ENCODE data around the gene PCMT1. TPM values are rescaled to one million over a fixed set of nuclear protein-coding genes. Genes with fewer than 3 reads are reported as not detected.
"Not testable (repeated sequence)": the region's sequence is repeated elsewhere in the genome, so short reads cannot be mapped to it uniquely, and the experiment has no call there.

PCMT1 gene
- total RNA-seq, 3 donors from 2014 or later, result 85.0 to 87.4 (median 87.1) TPM

DNA sequence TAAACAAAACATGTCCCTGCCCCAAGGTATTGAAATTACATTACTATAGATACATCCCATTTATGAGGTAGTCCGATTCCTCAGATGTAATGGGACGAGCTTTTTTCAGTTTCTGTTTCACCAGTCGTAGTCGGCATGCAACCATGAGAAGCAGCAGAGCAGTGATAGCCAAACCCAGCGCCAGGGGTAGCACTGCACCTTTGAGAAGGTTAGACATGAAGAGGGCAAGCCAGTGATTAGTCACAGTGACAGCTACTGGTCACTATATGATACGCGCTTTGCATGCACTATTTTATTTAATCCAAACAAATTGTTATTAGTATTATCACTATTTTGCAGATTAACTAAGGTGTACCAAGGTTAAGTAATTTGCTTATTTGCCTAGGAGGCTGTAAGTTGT lies 71.0 kb downstream of the PCMT1 start:
- ATAC-seq (no peak), DNase-seq (no peak)
- no peak overlapping the region for H3K4me3 Mint-ChIP-seq
- H3K27me3 Mint-ChIP-seq (ENCODE audit: low read depth), result no peaks in the 10 kb centered on the region
- peaks cover 4% of the 10 kb centered on the region for H3K36me3 Mint-ChIP-seq (ENCODE audit: insufficient read depth)
- no peaks in the 10 kb centered on the region for H3K9me3 Mint-ChIP-seq
- no peaks in the 10 kb centered on the region for H3K4me1 Mint-ChIP-seq (ENCODE audit: low read depth)

DNA sequence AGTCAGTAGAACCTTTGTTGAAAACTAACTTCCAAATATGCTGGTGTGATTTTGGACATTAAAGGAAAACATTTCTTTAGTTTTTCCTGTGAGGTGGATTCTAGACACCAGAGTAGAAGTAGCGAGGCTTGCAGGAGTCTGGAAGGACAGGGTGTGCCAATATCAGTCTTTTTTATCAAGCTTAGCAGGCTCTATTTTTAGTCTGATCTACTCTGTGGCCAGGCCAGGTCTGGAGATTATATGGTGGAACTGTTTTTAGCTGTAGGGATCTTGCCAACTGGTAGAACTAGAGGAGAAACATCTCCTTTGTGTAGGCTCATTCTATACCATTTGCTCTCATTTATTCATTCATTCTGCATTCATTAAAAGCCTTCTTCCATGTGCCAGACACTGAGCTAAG lies 72.0 kb downstream of the PCMT1 start:
- no peaks in the 10 kb centered on the region for H3K27me3 Mint-ChIP-seq (ENCODE audit: low read depth)
- no peak for DNase-seq
- peaks cover 4% of the 10 kb centered on the region for H3K36me3 Mint-ChIP-seq (ENCODE audit: insufficient read depth)
- no peak for ATAC-seq
- no peaks in the 10 kb centered on the region for H3K4me1 Mint-ChIP-seq (ENCODE audit: low read depth)
- H3K9me3 Mint-ChIP-seq, result no peaks in the 10 kb centered on the region
- H3K4me3 Mint-ChIP-seq, result no peak overlapping the region

DNA sequence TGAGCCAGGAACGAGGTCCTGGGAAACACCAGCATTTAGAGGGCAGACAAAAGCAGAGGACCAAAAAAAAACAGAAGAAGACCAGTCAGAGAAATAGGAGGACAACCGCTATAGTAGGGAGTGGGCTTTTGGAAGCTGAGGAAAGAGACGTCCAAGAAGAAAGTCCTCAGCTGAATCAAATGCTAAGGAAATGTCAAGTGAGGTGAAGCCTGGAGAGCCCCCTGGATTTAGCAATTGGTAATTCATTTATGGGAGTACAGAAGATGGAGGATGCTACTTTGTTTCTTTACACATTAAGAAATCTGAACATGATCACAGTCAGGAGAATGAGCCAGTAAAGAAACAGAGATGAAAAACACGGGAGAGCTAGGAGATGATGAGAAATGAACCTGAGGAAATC lies 73.5 kb downstream of the PCMT1 start:
- no peak overlapping the region for H3K4me3 Mint-ChIP-seq
- H3K27me3 Mint-ChIP-seq (ENCODE audit: low read depth), result no peaks in the 10 kb centered on the region
- H3K36me3 Mint-ChIP-seq (ENCODE audit: insufficient read depth), result peaks cover 4% of the 10 kb centered on the region
- ATAC-seq (no peak), DNase-seq (no peak)
- H3K9me3 Mint-ChIP-seq, result no peaks in the 10 kb centered on the region
- H3K4me1 Mint-ChIP-seq (ENCODE audit: low read depth), result no peaks in the 10 kb centered on the region

DNA sequence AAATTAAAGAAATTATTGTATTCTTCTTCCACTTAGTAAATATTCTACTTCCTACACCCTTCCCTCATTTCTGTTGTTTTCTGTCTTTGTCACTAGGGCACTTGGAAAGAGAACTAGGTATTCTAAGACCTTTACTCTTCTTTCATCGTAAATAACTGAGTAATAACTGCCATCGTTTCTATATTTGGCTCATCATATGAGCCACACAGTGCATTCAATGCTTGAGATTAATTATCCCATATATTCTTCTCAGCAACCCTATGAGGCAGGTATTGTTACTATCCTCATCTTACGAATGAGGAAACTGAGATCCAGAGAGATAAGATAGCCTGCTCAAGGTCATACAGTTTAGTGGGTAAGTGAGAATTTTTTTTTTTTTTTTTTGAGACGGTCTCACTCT lies 75.8 kb downstream of the PCMT1 start:
- Mint-ChIP-seq H3K4me1 (ENCODE audit: low read depth) (no peaks in the 10 kb centered on the region), H3K4me3 (no peak overlapping the region), H3K27me3 (ENCODE audit: low read depth) (no peaks in the 10 kb centered on the region), H3K9me3 (no peaks in the 10 kb centered on the region), H3K36me3 (ENCODE audit: insufficient read depth) (peaks cover 4% of the 10 kb centered on the region)
- ATAC-seq, result no peak
- DNase-seq, result no peak

DNA sequence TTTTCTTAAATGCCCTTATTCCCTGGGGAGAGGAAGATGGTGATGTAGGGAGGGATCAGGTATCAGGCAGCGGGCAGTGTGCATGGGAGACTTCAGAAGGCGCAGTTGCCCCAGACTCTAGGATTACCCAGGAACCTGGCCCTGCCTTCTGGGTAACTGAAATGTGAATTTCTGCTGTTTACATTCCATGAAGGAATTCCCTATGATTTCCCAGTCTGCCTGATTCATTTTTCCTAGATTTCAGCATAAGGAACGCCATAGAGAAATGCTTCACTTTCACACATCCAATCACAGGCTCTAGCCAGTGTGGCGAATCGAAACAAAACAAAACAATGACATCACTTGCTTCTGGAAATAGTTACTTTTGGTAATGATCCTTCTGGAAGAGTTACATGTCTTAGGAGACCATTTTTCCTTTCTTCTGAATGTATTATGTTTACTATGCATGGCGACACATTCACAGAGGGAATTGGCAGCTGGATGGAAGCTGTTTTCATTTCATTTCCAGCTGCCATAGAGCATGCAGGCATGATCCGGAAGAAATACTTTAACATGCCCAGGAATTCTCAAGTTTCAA lies 81.3 kb downstream of the PCMT1 start:
- no peaks in the 10 kb centered on the region for H3K27me3 Mint-ChIP-seq (ENCODE audit: low read depth)
- no peak overlapping the region for H3K4me3 Mint-ChIP-seq
- H3K36me3 Mint-ChIP-seq (ENCODE audit: insufficient read depth), result no peaks in the 10 kb centered on the region
- DNase-seq, result no peak
- ATAC-seq, result no peak
- peaks cover 2% of the 10 kb centered on the region for H3K4me1 Mint-ChIP-seq (ENCODE audit: low read depth)
- no peaks in the 10 kb centered on the region for H3K9me3 Mint-ChIP-seq

DNA sequence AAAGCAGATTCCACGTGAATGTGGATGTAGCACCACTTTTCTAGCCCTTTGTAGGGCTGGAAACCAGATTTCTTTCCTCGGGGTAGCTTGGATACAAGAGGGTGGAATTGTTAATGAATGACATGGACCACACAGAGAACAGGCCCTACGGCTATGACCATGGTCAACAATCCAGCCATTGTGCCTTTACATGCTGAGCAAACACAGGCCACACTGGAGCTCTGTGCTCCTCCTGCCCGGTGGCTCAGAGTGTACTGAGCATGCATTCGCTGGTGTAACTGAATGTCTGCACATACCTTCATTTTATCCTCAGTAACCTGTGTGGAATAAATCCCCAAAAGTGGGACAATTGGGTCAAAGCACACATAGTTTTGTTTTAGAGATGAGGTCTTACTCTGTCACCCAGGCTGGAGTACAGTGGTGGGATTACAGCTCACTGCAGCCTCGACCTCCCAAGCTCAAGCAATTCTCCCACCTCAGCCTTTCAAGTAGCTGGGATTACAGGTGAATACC lies 81.8 kb downstream of the PCMT1 start:
- Mint-ChIP-seq H3K9me3 (no peaks in the 10 kb centered on the region), H3K36me3 (ENCODE audit: insufficient read depth) (no peaks in the 10 kb centered on the region), H3K4me1 (ENCODE audit: low read depth) (peaks cover 2% of the 10 kb centered on the region), H3K27me3 (ENCODE audit: low read depth) (no peaks in the 10 kb centered on the region), H3K4me3 (no peak overlapping the region)
- ATAC-seq (no peak), DNase-seq (no peak)

DNA sequence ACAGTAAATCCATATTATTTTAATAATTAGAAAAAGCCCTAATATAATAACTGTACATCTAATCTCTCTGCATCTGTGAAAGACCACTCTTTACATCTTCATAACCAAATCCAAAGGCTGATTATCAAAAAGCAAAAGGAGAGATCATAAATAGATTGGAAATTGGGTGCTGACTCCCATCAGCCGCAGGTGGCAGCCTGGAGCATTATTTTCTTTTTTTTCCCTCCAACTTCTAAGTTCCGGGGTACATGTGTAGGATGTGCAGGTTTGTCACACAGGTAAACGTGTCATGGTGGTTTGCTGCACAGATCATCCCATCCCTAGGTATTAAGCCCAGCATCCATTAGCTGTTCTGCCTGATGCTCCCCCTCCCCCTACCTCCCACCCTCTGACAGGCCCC lies 84.1 kb downstream of the PCMT1 start:
- DNase-seq (no peak), ATAC-seq (no peak)
- H3K4me1 Mint-ChIP-seq (ENCODE audit: low read depth), result peaks cover 2% of the 10 kb centered on the region
- H3K36me3 Mint-ChIP-seq (ENCODE audit: insufficient read depth), result no peaks in the 10 kb centered on the region
- no peaks in the 10 kb centered on the region for H3K9me3 Mint-ChIP-seq
- H3K4me3 Mint-ChIP-seq, result no peak overlapping the region
- no peaks in the 10 kb centered on the region for H3K27me3 Mint-ChIP-seq (ENCODE audit: low read depth)

DNA sequence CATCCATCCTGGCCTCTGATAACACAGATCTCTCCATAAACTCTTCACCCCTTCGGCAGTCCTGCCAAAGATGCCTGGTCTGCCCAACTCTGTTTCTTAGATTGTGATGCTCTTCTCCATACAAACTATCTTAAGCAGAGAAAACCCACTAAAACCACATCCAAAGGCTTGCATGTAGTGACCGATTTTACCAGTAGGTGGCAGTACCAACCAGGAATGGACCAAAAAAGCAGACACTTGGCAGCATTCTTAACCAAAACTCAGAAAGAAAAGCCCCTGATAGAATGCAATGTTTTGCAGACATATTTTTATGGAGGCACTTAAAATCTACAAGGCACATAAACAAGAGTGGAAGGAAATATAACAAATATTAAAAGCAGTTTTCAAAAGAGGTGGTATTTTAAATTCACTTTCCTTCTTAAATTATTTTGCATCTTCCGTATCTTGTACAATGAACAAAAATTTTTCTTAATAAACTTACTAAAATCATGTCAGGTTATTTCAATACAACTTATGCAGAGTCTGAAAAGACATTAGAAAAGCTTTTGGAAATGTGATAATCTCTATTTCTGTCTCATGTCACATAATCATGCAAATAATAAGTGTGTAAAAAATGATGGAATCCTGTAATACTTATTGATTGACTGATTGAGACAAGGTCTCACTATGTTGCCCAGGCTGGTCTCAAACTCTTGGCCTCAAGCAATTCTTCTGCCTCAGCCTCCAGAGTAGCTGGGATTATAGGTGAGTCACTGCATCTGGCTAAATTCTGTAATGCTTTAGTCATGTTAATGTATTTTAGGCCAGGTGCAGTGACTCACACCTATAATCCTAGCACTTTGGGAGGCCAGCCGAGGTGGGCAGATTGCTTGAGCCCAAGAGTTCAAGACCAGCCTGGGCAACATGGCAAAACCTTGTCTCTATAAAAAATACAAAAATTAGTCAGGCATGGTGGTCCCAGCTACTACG lies 85.3 kb downstream of the PCMT1 start:
- peak; percentile 71 for DNase-seq
- no peaks in the 10 kb centered on the region for H3K36me3 Mint-ChIP-seq (ENCODE audit: insufficient read depth)
- no peak overlapping the region for H3K4me3 Mint-ChIP-seq
- no peaks in the 10 kb centered on the region for H3K9me3 Mint-ChIP-seq
- no peaks in the 10 kb centered on the region for H3K27me3 Mint-ChIP-seq (ENCODE audit: low read depth)
- ATAC-seq, result peak; percentile 41 to 43
- peaks cover 2% of the 10 kb centered on the region for H3K4me1 Mint-ChIP-seq (ENCODE audit: low read depth)

DNA sequence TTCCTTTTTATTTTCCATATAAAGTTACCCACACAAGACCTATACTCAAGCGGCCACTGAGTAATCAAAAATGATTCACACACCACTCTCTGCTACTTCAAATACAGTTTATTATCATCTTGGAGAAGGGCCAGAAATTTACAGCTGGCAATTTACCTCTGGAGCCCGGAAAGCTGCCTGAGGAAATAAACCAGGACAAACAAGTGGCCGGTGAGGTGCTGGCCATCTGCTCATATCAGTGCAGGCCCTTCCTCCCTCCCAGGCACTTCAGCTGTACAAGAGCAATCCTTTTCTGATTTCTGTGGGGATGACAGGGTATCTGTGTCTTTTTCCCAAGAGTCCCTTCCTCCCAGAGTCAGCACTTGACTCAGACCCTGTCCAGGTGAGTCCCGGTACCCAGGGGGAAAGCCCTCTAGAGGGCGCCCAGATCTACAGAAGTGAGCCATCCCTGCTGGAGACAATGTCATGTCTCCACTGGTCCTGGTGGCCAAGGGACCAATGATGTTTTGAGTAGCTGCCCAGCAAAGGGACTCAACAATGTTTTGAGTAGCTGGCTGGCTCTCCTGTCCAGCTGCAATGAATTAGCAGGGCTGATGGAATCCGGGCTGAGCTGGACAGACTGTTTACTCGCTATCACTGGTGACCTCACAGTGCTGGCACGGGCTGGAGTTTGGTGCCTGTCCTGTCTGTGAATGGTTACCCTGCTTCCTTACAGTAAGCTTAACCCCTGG lies 91.0 kb downstream of the PCMT1 start:
- no peaks in the 10 kb centered on the region for H3K27me3 Mint-ChIP-seq (ENCODE audit: low read depth)
- ATAC-seq (peak; percentile 58 to 63), DNase-seq (peak; percentile 30)
- H3K36me3 Mint-ChIP-seq (ENCODE audit: insufficient read depth), result no peaks in the 10 kb centered on the region
- H3K4me3 Mint-ChIP-seq, result no peak overlapping the region
- no peaks in the 10 kb centered on the region for H3K9me3 Mint-ChIP-seq
- H3K4me1 Mint-ChIP-seq (ENCODE audit: low read depth), result no peaks in the 10 kb centered on the region

DNA sequence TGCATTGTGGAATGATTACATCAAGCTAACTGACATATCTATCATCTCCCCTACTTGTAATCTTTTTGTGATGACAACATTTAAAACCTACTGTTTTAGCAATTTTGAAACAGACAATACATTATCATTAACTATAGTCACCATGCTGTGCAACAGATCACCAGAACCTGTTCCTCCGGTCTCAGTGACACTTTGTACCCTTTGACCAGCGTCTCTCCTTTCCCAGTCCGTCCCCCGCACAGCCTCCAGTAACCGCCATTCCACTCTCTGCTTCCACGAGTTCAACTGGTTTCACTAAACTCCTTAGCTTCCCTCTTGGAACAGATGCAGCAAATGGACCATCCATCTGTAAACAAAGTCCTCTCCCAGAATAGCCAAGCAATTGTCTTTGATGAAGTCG lies 92.8 kb downstream of the PCMT1 start:
- Mint-ChIP-seq H3K9me3 (no peaks in the 10 kb centered on the region), H3K27me3 (ENCODE audit: low read depth) (no peaks in the 10 kb centered on the region), H3K4me1 (ENCODE audit: low read depth) (no peaks in the 10 kb centered on the region), H3K4me3 (no peak overlapping the region), H3K36me3 (ENCODE audit: insufficient read depth) (no peaks in the 10 kb centered on the region)
- DNase-seq (no peak), ATAC-seq (no peak)

DNA sequence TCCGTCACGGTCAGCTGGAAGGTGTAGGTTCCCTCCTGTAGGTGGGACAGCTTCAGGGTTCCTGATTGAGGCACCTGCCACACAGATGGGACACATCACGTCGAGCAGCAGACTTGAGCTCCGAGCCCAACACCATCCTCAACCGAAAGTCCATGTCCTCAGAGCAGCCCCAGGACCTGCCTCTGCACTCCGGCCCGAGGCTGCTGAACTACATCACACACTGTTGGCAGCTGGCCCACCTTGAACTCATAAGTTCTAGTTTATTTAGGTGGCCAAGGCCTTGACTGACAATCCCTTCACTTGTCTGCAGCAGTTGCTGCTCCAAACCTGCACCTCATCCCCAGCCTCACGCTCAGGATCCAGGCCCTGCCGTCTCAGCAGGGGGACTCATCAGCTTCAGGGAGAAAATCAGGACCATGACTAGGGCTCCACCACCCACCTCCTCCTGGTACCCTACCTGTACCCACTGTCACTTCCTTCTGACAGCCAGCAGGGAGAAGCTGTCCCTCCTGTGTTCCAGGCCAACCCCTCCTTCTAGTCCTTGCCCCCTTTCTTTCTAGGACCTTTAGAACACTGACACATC lies 93.6 kb downstream of the PCMT1 start:
- DNase-seq, result no peak
- ATAC-seq, result no peak
- H3K9me3 Mint-ChIP-seq, result no peaks in the 10 kb centered on the region
- no peaks in the 10 kb centered on the region for H3K27me3 Mint-ChIP-seq (ENCODE audit: low read depth)
- no peaks in the 10 kb centered on the region for H3K4me1 Mint-ChIP-seq (ENCODE audit: low read depth)
- no peak overlapping the region for H3K4me3 Mint-ChIP-seq
- H3K36me3 Mint-ChIP-seq (ENCODE audit: insufficient read depth), result no peaks in the 10 kb centered on the region

DNA sequence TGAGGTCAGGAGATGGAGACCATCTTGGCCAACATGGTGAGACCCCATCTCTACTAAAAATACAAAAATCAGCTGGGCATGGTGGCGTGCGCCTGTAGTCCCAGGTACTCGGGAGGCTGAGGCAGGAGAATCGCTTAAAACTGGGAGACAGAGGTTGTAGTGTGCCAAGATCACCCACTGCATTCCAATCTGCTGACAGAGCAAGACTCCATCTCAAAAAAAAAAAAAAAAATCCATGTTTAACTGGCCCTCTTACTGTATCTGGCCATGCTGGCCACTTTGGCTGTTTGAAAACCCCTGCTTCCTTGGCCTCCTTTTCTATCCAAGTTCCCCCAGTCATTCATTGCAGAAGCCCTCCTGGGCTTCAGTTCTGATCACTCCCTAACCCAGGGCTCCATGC lies 94.5 kb downstream of the PCMT1 start:
- H3K27me3 Mint-ChIP-seq (ENCODE audit: low read depth); H3K9me3 Mint-ChIP-seq; ATAC-seq; H3K4me3 Mint-ChIP-seq; DNase-seq; H3K4me1 Mint-ChIP-seq (ENCODE audit: low read depth); H3K36me3 Mint-ChIP-seq (ENCODE audit: insufficient read depth): not testable (repeated sequence)

DNA sequence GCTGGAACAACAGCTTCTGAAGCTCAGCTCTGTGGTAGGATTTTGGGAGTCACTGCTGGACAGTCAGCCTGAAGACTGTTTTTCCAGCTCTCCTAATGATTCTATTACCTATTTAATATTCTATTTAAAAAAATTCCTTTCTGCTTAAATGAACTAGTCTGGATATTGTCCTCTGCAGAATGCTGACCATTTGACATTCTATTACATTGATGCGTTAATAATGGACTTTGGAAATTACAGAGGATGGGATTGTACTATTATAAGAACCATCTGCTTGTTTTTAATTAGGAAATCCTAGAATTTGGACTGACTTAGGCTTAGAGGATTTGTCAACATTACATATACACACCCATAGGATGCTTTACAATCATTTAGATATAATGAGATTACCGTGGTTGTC lies 94.9 kb downstream of the PCMT1 start:
- Mint-ChIP-seq H3K27me3 (ENCODE audit: low read depth) (no peaks in the 10 kb centered on the region), H3K4me1 (ENCODE audit: low read depth) (no peaks in the 10 kb centered on the region), H3K9me3 (no peaks in the 10 kb centered on the region), H3K4me3 (no peak overlapping the region), H3K36me3 (ENCODE audit: insufficient read depth) (no peaks in the 10 kb centered on the region)
- DNase-seq (no peak), ATAC-seq (no peak)

DNA sequence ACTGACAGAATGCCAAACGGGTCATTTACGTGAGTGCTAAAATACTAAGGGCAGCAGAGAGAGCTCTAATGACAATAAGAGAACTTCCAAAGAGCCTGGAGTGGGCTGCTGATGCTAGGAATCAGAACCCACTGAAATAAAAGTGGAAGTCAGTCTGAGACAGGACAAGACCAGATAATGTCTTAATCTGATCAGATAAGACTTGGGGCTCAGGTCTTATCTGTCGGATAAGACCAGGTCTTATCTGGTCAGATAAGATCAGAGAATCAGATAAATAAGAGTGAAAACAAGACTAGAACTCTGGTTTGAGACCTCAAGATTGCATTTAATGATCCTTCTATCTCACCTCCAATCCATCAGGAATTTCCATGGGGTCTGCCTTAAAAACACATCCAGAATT lies 96.0 kb downstream of the PCMT1 start:
- no peaks in the 10 kb centered on the region for H3K4me1 Mint-ChIP-seq (ENCODE audit: low read depth)
- no peaks in the 10 kb centered on the region for H3K36me3 Mint-ChIP-seq (ENCODE audit: insufficient read depth)
- no peak for DNase-seq
- no peaks in the 10 kb centered on the region for H3K9me3 Mint-ChIP-seq
- no peak for ATAC-seq
- H3K4me3 Mint-ChIP-seq, result no peak overlapping the region
- no peaks in the 10 kb centered on the region for H3K27me3 Mint-ChIP-seq (ENCODE audit: low read depth)

Measured in activated T-cell treated with anti-CD3 and anti-CD28 coated beads, Interleukin-2, amount 50 U/mL, for 4 hours (primary cell).